Measurements from ENCODE around the gene CC2D1B. TPM values are rescaled to one million over a fixed set of nuclear protein-coding genes. Genes with fewer than 3 reads are reported as not detected.

Gene CC2D1B
- total and polyA plus RNA-seq, 8 donors: 11.6 to 81.0 (median 27.8) TPM

DNA sequence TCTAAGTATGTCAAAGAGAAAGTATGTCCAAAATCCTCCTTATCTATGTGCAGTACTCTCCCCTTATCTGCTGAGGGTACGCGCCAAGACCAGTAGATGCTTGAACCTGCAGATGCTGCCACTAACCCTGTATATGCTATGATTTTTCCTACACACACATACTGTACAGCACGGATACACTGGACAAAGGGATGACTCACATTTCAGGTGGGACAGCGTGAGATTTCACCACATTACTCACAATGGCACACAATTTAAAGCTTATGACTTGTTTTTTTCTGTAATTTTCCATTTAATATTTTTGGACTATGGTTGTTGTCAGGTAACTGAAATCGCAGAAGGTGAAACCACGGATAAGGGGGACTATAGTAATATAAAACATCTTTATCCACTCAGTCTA is 34.1 kb upstream of the CC2D1B start:
- no peak for TF ChIP-seq EP300 (IDR thresholded peaks at IDR 0.05)
- no peak for TF ChIP-seq POLR2A (IDR thresholded peaks at IDR 0.05)
- no peak for TF ChIP-seq POLR2AphosphoS5 (IDR thresholded peaks at IDR 0.05)
- TF ChIP-seq, protein P1, sequence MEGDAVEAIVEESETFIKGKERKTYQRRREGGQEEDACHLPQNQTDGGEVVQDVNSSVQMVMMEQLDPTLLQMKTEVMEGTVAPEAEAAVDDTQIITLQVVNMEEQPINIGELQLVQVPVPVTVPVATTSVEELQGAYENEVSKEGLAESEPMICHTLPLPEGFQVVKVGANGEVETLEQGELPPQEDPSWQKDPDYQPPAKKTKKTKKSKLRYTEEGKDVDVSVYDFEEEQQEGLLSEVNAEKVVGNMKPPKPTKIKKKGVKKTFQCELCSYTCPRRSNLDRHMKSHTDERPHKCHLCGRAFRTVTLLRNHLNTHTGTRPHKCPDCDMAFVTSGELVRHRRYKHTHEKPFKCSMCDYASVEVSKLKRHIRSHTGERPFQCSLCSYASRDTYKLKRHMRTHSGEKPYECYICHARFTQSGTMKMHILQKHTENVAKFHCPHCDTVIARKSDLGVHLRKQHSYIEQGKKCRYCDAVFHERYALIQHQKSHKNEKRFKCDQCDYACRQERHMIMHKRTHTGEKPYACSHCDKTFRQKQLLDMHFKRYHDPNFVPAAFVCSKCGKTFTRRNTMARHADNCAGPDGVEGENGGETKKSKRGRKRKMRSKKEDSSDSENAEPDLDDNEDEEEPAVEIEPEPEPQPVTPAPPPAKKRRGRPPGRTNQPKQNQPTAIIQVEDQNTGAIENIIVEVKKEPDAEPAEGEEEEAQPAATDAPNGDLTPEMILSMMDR (IDR thresholded peaks at IDR 0.05): no peak

DNA sequence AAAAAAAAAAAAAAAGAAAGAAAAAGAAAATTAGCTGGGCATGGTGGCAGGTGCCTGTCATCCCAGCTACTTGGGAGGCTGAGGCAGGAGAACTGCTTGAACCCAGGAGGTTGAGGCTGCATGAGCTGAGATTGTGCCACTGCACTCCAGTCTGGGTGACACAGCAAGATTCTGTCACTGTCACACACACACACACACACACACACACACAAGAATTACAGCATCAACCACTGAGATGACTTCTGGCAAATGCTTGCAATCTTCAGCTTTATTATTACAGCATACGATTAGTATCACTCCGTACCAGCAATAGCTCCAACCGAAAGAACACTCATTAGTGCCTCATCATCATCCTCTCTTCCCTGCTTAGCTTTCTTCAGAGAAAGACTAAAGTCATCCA is 33.6 kb upstream of the CC2D1B start:
- 94 to 97% (median 96%) methylated on average over 3 of the region's 3 CpGs for WGBS, 5 donors
- Histone ChIP-seq H3K4me1 (peaks cover 0 to 11% (median 9%) of the 10 kb centered on the region in 4 donors), H3K27me3 (no peaks in the 10 kb centered on the region), H3K27ac (no peak overlapping the region), H3K9me3 (no peaks in the 10 kb centered on the region), H3K36me3 (peaks cover 0 to 7% (median 0%) of the 10 kb centered on the region in 4 donors), H3K4me3 (no peak overlapping the region)
- DNase-seq: no peak
- intact Hi-C loops (cut with DNase I; ENCODE audit: low total_unique reads): no loop called here
- TF ChIP-seq POLR2AphosphoS5 (IDR thresholded peaks at IDR 0.05) (no peak), EP300 (IDR thresholded peaks at IDR 0.05) (no peak), POLR2A (IDR thresholded peaks at IDR 0.05) (no peak)
- TF ChIP-seq, protein P1 (IDR thresholded peaks at IDR 0.05): no peak

More for the DNA sequence above, 34.1 kb upstream of the CC2D1B start:
- H3K4me1 ChIP-seq: peaks cover 3 to 16% (median 10%) of the 10 kb centered on the region in 4 donors
- no peak overlapping the region for H3K4me3 ChIP-seq
- no peaks in the 10 kb centered on the region for H3K27me3 ChIP-seq
- peaks cover 0 to 7% (median 0%) of the 10 kb centered on the region in 4 donors for H3K36me3 ChIP-seq
- no peak overlapping the region for H3K27ac ChIP-seq
- intact Hi-C loops (cut with DNase I; ENCODE audit: low total_unique reads): no loop called here
- H3K9me3 ChIP-seq: no peaks in the 10 kb centered on the region
- WGBS, 5 donors: 90 to 99% (median 95%) methylated on average over 6 of the region's 6 CpGs
- no peak for DNase-seq

DNA sequence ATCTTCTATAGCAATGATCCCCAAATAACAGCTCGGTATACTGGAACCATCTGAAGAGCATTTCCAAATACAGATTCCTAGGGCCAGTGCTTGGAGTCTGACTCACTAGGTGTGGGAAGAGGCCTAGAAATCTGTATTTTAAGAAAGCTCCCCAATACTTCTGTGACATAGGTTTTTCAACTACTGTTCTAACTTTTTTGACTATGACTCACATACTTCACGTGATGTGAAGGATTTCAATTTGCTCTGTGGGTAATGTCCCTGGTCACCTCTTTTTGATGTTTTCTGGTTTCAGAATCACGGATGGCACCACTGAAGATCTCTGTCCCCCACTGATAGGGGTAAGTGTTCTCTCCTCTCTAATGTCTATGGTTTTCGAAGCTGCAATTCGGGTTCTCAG is 27.2 kb upstream of the CC2D1B start:
- DNase-seq: no peak
- no peaks in the 10 kb centered on the region for H3K9me3 ChIP-seq
- no peaks in the 10 kb centered on the region for H3K27me3 ChIP-seq
- 94 to 98% (median 95%) methylated on average over 5 of the region's 5 CpGs for WGBS, 5 donors
- no peak overlapping the region for H3K27ac ChIP-seq
- intact Hi-C loops (cut with DNase I; ENCODE audit: low total_unique reads): no loop called here
- H3K36me3 ChIP-seq: peaks cover 0 to 19% (median 0%) of the 10 kb centered on the region in 4 donors
- no peak for TF ChIP-seq EP300 (IDR thresholded peaks at IDR 0.05)
- TF ChIP-seq, protein P1 (IDR thresholded peaks at IDR 0.05): no peak
- no peak for TF ChIP-seq POLR2A (IDR thresholded peaks at IDR 0.05)
- TF ChIP-seq POLR2AphosphoS5 (IDR thresholded peaks at IDR 0.05): no peak
- H3K4me3 ChIP-seq: no peak overlapping the region
- no peaks in the 10 kb centered on the region for H3K4me1 ChIP-seq

DNA sequence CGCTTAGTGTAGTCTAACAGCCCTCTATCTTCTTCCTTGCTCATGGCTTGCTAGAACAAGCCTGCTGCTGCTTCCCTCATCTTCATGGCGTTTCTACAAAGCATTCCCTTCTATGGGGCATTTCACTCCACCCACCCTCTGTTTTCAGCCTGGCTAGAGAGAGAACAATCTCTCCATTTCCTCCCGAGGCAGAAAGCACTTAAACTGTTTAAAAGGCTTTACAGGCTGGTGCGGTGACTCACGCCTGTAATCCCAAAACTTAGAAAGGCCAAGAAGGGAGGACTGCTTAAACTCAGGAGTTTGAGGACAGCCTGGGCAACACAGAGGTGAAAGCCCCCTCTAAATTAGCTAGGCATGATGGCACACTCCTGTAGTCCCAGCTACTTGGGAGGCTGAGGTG is 20.5 kb upstream of the CC2D1B start:
- Histone ChIP-seq H3K36me3 (peaks cover 0 to 25% (median 0%) of the 10 kb centered on the region in 4 donors), H3K4me1 (no peaks in the 10 kb centered on the region), H3K9me3 (no peaks in the 10 kb centered on the region), H3K27ac (no peak overlapping the region), H3K4me3 (no peak overlapping the region), H3K27me3 (no peaks in the 10 kb centered on the region)
- 79 to 93% (median 87%) methylated on average over 4 to 5 of the region's 5 CpGs for WGBS, 5 donors
- TF ChIP-seq POLR2AphosphoS5 (IDR thresholded peaks at IDR 0.05) (no peak), EP300 (IDR thresholded peaks at IDR 0.05) (no peak), POLR2A (IDR thresholded peaks at IDR 0.05) (no peak)
- TF ChIP-seq, protein P1 (IDR thresholded peaks at IDR 0.05): no peak
- DNase-seq: no peak
- intact Hi-C loops (cut with DNase I; ENCODE audit: low total_unique reads): no loop called here
